Activated CD4-positive, alpha-beta T cell treated with anti-CD3 and anti-CD28 coated beads, Interleukin-2, Interleukin-4, amounts not matched to agents 100 ng/mL and 50 ng/mL, durations not matched to agents 16 hours and 8 hours (primary cell): ENCODE results near the gene CEBPG.

Source experiments
- DNase-seq: peaks from one replicate; pipeline ENCODE4 v3.0.0-alpha.2; 2020; ENCODE audit warnings: low spot score

Gene CEBPG

DNA sequence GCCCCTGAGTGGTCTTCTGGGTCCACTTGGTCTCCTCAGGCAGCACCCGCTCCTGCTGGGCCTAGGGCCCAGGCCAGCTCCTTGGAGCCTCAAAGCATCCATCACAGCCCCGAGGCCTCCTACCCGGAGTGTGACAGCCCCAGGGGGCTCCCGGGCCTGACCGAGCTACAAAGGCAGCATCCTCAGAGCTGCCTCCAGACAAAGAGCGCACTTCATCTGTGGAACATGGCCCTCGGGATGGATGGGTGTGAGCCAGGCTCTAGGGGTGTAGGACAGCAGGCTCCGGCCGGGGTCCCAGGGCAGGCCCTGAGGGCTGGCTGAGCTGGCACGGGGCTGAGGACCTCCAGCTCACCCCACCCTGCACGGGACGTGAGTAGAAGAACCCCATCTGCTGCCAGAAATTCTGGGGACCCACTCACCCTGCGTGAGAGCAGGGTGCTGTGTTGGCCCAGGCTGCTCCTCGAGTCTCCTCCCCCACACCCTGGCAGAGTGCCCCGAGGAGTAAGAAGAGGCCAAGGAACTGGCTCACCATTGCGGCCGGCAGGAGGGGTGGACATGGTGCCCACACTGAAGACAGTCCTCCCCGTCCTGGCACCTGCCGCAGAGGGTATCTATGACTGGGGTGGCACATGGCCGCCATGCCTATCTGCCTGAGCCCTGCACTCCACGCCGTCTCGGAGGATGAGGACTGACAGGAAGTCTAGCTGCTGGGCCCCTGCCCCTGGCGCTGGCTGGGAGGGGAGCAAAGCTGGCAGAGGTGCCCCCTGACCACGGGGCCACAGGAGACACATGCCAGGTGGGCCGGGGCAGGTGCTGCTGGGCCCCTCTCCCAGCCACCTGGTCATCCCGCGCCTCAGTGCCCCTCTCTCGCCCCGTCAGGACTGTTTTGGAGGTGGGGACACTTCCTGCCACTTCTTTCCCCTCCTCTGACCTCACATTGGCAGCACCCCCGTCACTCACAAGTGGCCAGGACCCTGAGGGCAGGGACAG lies 22.3 kb downstream of the CEBPG start:
- DNase-seq = no peak

DNA sequence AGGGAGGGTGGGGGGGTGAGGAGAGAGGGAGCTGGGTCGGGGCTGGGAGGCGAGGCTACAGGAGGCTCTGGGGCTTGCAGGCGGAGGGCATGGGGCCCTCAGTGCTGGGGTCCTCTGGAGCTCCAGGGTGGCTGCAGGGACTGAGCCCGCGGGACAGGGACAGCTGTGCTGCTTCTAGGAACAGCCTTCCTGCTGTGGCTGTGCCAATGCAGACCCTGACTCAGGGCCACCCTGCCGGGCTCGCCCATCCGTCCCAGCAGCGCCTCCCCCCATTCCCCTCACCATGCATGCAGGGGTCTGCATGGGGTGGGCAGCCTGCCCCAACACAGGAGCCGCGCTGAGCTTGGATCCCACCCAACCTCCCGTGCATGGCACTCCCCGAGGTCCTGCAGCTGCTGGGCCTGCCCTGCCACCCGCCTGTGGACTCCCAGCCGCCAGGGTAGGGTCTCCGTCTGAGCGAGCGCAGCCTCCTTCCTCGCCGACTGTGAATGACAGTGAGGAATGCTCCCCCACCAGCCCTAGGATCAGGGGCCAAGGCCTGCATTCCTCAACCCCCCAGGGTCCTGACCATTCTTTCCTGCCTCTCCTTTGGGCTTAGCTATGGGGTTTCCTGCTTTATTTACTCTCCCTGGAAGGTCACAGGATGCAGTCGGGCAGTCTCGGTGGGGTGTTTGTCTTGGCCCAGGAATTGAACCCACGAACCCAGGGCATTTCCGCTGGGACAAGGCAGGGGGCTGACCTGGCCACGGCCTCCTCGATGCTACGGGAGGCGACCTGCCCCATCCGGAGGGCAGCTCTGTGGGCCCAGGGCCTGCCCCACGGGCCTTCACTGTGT lies 23.4 kb downstream of the CEBPG start:
- no peak for DNase-seq

DNA sequence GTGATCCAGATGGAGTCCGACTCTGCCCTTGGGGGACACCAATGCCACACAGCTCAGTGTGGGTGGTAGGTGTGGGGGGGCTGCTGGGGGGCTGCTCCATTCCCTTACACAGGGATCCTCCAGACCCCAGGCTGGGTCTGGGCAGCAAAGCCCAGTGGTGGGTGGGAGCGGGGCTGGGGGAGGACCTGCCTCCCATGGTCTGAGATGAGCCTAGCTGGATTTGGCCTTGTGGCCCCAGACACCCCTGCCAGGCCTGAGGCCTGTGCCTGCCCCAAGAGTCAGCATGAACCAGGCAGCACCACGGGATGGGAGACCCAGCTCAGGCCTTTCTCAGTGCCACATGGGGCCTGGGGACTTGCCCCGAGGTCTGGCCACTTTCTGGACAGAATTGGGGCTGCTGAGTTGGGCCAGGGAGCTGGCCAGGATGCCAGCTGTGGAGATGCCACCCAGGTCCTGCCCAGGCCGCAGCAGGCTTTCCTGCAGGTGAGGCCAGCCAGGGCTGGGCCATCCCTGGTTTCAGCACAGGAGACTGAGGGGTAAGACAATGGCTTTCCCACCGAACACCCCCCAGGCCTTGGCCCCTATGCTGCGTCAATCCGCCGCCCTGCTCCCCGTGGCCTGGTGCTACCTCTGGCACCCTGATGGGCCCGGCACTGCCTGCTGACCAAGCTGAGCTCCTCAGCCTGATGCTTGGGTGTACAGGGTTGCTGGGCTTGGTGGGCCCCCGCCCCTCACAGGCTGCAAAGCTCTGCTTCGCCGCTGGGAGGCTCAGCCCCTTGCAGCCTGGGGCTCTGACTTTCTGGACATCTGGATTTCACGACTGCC lies 24.2 kb downstream of the CEBPG start:
- DNase-seq = no peak

DNA sequence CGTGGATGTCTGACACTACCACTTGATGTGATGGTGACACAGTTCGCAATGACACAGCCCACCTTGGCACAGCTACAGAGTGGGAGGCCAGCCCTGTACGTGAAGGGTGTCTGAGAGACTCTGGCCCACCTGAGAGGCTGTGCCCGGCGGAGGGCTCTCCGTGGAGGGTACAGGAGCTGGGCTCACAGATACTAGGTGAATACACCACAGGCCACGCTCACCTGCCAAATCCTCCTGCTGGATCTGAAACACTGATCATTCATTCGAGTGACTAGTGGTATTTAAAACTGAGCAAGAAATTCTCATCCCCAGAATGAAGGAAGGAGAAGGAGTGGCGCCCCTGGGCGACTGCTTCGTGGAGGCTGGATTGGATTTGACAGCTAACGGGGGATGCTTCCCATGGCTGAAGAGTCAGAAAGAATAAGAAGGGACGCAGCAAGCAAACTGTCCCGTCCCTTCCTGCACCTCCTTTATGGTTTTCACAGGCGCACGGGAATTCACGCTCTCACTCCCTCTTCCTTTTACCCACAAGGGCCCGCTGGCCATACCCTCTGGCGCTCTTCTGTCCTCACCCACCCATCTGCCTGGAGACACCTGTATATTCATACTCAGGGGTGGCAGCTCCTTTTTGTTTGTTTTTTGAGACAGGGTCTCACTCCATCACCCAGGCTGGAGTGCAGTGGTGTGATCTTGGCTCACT lies 25.0 kb downstream of the CEBPG start:
- DNase-seq = no peak

DNA sequence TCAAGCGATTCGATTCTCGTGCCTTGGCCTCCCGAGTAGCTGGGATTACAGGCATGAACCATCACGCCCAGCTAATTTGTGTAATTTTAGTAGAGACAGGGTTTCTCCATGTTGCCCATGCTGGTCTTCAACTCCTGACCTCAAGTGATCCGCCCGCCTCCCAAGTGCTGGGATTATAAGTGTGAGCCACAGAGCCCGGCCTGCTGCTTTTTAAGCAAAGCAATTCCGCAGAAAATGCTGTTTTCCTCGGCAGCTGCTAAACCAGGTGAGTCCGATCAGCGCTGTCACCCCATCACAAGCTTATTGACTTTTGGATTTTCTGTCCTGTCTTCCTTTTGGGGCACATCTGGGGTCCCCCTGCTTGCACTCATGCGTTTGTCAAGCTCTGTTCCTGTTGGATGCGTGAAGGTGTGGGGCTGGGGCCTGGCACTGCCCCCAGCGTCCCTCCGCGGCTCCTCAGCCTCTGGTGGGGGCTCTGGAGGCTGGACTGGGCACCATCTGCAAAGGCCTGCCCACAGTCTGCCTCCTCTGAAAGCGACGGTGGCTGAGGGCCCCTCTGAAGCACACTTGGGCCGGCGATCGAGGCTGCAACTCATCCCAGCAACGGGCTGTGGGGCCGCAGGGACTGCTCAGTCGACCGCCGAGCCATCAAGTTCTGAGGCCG lies 25.7 kb downstream of the CEBPG start:
- DNase-seq = no peak

DNA sequence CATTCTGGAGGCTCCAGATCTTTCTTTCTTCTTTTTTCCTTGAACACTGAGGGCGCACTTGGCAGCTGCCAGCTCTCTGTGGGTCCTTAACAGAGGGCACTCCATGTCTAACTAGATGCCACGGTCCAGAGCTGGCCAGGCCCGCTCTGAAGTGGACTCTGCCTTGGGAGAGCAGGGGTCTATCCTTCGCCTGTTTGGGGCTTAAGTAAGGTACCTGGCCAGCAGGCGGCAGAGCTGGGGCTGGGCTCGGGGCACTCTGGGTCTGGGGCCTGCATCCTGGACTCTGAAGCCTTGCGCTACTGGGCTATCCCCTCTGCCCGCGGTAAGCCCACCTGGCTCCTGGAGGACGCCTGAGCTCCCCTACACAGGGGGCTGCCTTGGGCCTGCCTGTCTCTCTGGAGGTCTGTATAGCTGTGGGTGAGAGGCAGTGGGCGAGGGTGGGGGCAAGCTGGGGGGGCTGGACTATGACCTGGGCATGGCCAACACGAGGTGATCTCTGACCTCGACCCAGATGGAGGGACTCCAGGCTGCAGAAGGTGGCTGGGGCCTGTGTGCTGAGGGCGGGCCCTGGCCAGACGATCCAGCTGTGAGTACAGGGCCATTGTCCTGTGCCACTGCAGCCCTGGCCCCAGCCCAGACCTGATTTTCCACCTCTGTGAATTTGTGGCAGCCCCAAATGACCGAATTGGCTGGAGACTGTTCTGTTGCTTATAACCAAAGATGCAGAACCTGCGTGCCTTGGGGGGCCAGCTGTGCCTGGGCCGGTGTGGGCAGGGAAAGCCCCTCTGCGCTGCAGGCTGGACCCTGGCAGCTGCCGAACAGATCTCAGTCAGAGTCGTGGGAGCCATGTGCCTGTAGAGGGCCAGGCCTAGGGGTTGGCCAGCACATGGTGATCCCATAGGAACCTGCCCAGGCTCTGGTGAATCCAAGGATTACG lies 26.5 kb downstream of the CEBPG start:
- DNase-seq = no peak

DNA sequence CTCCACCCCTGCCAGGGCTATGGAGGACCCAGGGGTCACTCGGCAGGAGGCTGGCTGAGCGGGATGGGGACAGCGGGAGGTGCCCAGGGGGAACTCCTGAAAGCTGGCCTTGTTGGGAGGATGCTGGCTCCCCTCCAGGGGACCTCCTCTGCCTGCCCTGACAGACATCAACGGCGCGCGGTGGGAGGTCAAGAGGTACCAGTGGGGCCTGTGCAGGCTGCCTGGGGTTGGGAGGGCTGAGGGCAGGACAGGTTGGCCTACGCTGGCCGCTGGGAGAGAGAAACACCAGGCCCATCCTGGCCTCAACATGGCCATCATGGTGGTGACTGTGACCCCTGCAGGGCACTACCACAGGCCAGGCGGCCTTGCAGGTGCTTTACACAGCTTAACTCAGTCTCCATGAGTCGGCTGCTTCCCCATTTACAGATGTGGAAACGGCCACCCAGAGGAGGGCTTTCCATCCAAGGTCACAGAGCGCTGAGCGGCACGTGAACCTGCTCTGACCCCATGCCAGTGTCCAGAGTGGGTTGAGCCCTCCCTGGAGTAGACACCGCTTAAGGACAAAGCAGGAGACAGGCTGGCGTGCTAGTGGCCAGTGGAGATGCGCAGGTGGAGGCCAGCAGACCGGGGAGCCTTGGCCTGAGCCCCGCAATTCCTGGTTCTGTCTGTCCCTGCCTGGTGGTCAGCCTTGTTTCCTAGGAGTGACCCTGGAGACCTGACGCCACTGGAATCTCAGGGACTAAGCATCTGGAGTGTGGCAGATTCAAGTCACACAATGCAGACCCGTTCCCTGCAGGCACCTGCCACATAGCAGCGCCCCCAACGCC lies 27.6 kb downstream of the CEBPG start:
- DNase-seq = no peak

DNA sequence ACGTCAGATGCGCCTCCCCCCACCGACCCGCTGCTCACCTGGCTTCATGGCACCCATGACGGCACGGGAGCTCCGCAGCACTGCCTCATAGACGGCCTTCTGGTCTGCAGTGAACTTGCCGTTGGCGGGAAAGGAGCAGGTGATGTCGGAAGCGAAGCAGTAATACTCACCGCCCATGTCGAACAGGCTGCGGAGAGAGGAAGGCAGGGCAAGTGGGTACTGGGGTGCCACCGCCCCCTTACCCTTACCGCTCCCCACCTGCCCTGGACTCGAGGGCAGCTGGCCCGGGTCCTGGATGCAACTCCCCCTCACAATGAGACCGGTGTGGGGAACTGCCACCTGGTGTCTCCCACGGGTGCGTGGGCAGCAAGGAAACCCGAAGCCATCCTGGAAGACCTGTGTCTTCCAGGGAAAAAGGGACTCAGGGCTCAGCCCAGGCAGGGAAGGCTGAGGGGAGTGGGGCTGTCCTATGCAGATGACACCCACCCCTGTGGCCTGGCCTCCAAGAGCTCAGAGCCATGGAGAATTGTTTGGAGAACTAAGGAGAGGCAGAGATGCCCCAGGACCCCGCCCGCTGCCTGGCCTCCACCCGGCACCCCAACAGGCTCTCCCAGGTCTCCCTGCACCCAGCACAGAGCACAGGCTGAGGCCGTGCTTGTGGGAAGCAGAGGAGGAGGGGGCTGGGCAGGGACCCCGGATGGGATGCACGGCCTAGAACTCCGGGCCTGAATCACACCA lies 28.3 kb downstream of the CEBPG start:
- DNase-seq = no peak

DNA sequence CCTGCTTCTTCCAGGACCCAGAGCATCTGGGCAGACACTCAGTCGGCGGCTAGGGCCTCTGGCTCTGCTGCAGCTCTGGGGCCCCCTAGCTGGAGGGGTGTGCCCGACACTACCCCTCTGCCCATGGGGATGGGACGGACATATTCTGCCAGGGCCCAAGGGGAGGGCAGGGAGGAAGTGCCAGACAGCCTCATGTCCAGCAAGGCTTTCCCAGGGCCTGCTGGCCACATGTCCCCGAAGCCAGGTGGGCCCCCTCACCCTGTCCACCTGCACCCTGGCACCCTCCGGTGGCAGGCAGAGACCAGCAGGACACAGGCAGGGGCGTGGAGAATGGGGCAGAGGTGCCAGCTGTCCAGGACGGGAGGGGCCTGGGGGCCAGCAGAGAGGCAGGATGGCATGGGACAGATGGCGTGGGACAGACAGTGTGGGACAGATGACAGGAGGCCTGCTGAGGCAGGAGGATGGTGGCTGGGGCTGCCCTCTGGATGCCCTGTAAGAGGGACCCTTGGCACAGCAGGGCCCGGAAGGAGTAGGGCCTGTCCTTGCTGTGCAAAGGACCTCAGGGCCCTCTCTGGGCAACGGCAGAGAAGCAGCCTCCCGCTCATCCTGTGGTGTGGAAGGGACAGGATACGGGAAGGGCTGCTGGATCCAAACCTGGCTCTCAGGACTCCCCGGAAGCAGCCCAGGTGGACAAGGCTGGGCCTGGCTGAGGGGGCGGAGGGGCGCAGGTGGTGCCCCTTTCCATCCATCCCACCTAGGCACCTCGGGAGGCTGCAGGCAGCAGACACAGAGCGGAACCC lies 29.1 kb downstream of the CEBPG start:
- DNase-seq = no peak

DNA sequence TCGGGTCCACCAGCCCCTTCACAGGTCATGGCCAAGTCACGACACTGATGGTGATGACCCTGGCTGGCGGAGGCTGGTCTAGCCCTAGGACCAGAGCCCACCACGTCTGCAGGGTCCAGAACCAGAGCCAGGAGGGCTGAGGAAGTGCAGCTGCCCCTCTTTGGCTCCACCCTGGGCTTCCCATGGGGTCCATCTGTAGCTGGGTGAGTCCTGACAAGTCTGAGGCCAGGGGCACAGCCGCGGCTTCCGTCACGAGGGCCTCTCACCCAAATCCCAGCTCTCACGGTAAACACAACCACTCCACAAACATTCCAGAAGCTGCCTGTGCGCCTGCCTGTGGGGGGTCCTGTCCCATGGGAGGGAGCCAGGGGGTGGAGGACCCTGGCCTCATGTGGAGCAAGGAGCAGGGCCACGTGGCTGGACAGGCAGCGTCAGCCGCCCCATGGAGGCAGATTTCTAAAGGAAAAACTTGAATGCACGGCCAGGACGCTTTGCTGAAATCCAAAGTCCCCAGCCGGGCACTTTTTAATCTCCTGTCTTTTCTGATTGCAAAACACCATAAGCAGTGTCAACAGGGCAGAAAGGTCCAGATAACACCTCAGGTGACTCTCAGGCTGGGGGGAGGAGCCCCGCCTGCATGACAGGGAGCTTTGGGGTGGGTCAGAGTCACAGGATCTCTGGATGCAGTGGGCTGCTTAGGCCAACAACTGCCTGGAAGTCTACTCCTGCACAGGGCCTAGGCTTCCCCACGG lies 29.9 kb downstream of the CEBPG start:
- no peak for DNase-seq

DNA sequence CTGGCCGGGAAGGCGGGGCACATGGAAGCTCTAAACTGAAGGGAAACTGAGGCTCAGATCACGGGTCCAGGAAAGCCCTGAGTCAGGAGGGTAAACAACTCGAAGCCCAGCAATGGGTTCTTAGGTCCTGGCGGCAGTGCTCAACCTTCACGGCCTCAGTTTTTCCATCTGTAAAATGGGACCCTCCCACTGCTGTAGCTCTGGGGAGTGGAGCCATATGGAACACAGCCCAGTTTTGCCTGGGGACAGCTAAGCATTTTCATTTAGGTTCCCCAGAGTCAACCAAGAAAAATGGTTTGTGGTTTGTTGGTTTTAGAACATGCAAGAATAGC lies 30.4 kb downstream of the CEBPG start:
- no peak for DNase-seq

DNA sequence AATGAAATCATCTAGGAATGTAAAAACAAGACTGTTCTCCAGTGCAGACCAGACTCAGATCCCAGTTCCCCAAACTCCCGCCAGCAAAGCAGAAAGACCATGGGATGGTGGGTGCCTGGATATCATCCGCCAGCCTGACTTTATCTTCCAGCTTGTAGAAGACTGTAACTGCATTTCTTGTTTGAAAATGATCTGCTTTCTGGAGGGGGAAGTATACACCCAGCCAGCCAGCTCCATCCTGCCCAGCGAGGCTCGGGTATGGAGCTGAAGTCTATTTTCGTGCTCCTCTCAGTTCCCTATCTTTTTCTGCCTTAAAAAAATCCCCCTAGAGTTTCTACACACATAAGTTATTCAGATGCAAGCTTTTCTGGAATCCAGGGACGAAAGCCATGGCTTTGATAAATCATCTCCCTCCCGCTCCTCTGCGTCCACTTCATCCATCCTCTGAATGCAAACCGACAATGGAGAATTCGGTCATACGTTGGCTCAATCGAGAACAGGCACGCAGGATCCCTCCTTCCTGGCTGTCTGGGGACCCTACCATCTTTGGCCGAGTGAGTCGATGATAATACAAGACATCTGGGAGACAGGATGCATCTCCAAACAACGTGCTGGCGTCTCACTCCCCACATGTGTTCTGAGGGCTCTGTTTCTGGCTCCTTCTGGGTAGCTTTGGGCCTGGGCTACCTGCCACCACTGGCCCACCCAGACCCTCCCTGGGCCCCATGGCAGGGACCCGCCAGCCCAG lies 31.2 kb downstream of the CEBPG start:
- DNase-seq = no peak

DNA sequence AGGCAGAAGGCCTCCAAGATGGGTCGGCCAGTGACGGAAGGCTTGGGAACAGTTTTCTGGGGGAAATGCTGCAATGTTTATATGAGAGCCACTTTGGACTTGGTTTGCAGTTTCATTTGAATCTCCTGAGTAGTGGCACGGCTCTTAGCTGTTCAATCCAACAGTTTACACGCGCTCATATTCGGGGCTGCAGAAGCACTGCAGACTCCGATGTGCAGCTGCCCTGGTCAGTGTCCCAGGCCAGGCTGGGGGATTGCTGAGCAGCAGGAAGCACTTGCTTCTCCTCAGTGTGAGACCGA lies 31.7 kb downstream of the CEBPG start:
- no peak for DNase-seq

DNA sequence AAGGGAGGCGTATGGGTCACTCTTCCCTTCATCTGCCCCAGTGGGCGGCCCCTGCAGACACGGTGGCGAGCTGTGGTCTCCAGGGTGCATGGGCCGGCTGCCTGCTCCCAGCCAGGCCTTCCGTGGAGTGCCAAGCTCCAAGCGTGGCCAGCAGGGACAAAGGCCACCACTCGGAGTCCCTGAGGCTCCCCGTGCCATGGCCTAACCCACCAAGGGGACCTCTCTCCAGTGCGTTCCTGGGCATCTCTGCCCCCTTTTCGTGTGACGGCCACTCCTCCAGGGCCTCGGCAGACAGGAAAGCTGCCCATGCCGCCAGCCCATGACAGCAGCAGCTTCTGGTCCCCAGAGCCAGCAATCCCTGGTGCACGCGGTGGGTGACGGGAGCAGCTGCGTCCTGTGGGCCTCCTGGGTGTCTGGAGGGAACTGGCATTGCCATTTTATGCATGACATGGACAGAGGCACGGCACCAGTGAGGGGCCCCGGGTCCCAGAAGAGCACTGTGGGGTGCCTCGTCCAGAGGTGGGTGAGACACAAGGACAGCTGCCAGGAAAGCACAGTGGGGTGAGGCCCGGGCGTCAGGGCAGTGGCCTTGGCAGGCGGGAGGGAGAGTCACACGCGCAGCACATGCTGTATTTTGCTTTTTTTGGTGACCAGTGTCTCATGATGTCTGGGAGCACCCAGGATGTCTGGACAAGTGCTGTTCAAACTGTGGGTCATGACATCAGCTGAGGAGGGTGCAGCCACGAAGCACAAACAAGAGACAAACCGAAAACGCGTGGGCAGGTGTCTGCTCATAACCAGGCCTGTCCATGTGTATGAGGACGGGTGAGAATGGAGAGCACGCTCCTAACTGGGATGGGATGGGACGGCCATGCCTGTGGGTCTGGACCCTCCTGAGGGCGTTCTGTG lies 32.3 kb downstream of the CEBPG start:
- no peak for DNase-seq

DNA sequence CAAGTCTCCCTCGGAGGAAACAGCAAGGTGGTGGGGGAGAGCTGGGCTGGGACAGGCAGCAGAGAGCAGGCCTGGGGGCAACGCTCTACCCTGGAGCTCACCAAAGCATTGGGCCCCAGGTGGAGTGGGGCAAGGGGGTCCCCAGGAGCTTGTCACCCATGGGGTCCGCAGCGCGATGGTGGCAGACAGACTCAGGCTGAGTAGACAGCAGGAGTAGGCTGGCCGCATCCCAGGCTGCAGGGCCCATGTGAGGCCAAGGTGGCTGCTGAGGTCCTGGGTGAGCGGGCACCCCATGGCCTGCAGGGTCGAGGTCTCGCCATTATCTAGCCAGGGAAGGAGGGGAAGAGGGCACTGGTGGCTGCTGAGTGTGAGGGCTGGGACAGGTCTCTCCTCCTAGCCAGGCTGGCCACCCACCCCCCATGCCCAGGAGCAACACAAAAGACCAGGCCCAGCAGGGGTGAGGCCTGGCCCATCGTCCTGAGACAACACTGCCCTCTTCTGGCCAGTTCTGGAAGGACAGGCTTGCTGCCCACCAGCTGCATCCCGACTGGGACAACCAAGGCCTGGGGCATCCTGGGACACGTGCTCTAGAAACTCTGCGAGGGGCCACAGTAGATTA lies 33.1 kb downstream of the CEBPG start:
- peak; percentile 77 for DNase-seq
